ENCODE measurements around the gene GPC2.
"Not testable (repeated sequence)": the region's sequence is repeated elsewhere in the genome, so short reads cannot be mapped to it uniquely, and the experiment has no call there.

The GPC2 gene

GRCh38 chr7:100198266-100198665 lies 21.1 kb upstream of the GPC2 start:
- DNase-seq = no peak

GRCh38 chr7:100195901-100196322 lies 18.7 kb upstream of the GPC2 start:
- not testable (repeated sequence) for DNase-seq

DNA sequence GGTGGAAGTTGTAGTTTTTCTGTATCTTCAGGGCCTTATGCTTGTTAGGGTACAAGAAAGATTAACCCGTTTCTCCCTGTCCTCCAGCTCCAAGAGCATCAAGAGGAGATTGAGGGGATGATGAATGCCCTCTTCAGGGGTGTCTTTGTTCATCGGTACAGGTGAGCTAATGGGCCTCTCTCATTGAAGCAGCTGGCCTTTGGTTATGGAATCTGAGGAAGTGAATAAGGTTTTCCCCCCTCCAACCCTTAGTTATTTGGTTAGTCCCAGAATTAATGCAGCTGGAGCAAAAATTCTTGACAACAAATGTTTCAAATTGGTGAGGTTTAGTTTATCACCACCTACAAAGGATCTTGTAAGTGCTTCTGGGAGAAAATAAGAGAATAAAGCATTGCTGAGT lies 18.0 kb upstream of the GPC2 start:
- DNase-seq = no peak

DNA sequence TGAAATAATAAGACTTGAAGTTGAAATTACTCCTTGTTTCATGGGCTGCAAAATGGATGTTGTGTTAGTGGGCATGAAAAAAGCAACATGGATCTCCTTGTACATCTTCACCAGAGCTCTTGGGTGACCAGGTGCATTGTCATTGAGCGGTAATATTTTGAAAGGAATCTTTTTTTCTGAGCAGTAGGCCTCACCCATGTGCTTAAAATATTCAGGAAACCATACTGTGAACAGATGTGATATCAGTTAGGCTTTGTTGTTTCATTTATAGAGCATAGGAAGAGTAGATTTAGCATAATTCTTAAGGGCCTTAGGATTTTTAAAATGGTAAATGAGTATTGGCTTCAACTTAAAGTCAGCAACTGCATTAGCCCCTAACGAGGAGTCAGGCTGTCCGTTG lies 15.8 kb upstream of the GPC2 start:
- DNase-seq = no peak

GRCh38 chr7:100192281-100192862 lies 15.2 kb upstream of the GPC2 start:
- not testable (repeated sequence) for DNase-seq

DNA sequence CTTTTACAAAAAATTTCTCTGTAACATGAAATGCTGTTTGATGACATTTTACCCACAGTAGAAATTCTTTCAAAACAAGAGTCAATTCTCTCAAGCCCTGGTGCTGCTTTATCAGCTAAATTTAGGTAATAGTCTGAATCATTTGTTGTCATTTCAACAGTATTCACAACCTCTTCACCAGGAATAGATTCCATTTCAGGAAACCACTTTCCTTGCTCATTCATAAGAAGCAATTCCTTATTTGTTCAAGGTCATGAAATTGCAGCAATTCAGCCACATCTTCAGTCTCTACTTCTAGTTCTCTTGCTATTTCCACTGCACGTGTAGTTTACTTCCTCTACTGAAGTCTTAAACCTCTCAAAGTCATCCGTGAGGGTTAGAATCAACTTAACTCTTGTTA lies 14.6 kb upstream of the GPC2 start:
- no peak for DNase-seq

DNA sequence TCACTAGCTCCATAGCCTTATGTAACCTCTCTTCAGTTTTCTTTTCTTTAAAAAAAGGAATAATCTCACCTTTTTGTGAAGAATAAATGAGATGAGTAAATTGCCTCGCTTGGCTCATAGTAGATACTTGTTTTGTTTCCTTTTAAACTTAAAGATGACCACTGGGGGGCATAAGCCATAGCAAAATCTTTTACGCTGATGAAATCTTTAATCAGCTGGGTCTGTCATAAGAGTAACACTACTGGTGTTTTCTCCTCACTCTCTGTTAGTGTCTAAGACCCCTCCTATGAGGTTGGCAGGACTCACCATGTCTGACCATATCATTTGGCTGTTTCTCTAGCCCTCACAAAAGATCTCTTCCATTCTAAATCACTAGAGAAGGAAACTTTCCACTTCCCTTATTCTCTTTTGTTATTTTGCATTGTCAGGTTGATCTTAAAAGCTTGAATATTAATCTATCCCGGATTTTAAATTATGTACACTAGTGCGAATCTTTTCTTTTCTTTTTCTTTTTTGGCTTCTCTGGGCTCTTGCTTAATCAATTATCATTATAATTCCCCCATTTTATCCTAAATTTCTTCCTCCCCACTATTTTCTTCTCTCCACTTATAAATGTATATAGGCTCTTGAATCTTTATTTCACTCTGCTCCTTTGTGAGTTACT lies 13.0 kb upstream of the GPC2 start:
- DNase-seq = peak; percentile 77

- no peak for DNase-seq
Measured at GRCh38 chr7:100189061-100189460, 11.9 kb upstream of the GPC2 start.

GRCh38 chr7:100185726-100186125 lies 8.5 kb upstream of the GPC2 start:
- no peak for DNase-seq

GRCh38 chr7:100183090-100183489 lies 5.9 kb upstream of the GPC2 start:
- not testable (repeated sequence) for DNase-seq

DNA sequence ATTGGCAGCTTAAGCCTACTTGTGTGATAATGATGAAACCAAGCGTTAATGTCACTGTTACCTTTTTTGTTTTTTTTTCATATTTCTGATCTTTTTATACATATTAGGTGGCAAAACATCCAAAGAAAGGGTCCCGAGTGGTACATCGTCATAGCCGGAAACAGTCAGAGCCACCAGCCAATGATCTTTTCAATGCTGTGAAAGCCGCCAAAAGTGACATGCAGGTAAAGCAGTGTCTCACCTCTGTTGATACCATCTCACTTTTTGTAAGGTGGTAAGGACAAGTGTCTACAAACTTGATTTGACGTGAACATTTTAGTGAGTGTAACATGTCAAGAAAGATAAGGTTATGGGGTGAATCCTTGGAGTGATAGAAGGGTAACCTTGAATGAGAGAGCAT lies 5.4 kb upstream of the GPC2 start:
- DNase-seq = not testable (repeated sequence)

DNA sequence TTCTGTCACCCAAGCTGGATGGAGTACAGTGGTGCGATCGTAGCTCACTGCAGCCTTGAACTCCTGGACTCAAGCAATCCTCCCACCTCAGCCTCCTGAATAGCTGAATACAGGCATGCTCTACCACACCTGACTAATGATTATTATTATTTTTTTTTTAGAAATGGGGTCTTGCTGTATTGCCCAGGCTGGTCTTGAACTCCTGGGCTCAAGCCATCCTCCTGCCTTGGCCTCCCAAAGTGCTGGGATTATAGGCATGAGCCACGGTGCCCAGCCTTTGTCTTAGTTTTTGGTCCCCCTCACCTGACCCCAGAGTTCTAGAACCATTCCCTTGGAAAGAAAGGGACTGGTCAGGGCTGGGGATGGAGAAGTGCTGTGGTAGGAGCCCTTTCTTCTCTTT lies 2.9 kb upstream of the GPC2 start:
- DNase-seq = not testable (repeated sequence)

GRCh38 chr7:100176096-100177044 lies 811 bp downstream of the GPC2 start:
- no peak for DNase-seq

DNA sequence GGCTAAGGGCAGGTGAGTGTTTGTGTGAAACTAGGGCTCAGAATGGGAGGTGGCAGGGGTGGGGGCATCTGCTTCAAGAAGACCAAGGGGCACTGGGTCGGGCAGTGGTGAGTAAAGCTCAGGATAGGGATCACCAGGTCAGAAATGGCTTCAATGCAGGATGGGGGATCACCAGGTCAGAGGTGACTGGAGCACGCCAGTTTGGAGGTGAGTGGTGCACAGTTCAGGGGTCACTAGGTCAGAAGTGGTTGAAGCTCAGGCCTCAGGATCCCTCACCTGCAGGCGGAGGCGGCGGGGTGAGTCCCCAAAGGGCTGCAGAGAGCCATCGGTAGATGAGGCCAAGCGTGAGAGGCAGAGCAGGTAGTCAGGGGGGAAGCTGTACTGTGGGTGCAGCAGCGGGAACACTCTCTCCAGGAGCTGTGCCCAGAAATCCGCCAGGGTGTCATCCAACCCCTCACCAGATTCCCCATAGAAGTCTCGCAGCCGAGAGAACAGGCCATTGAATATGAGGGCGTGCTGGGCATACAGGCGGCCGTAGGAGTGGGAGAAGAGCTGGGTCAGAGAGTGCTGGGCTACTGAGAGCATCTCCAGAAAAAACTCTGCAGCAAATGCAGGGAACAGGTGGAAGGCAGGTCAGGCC lies 1.8 kb downstream of the GPC2 start:
- no peak for DNase-seq

DNA sequence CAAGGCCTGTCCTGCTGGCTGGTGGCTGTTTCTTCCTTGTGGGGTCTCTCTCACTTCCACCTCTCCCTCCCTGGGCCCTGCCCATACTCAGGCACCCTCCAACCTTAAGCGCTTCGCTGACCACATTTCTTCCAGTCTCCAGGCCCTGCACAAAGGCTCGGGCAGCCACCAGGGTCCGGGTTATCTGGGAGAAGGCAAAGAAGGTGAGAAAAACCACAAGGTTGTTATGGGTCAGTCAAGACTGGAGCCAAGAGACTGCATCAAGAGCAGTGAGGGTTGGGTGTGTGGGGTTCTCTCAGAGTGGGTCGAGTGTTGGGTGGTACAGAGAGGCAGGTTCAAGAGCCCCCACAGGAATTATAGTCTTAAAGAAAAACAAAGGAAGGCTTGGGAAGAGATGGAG lies 2.6 kb downstream of the GPC2 start:
- DNase-seq = no peak

DNA sequence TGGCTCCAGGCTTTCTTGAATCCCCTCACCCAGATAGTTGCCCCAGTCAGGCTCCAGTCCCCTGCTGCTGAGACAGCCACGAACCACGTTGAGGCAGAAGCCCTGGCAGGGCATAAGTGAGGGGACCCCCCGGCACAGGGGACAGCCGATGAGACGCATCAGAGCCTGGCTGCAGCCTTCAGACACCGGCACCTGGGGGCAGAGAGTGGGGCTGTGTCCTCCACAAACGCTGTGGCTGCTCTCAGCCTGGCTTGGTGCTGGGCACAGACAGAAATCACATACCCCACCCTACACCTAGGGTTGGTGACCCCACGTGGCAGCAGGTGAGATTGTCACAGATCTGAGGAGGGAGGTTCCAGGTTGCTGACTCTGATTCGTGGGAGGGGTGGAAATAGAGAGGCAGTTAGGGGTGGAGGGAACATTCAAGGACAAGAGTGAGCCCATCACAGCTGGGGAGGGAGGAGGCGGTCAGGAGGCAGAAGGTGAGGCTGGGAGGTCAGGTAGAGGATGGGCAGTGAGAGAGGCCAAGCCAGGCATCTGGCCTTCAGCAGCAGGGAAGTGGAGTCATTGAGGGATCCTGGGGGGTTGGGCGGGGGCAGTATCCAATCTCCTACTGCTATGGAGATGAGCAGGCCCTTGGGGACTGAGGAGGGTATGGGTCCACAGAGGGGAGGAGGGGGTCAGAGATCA lies 3.2 kb downstream of the GPC2 start:
- DNase-seq = no peak

GRCh38 chr7:100171840-100172239 lies 5.3 kb downstream of the GPC2 start:
- no peak for DNase-seq

GRCh38 chr7:100171087-100171681 lies 6.0 kb downstream of the GPC2 start:
- DNase-seq = no peak

GRCh38 chr7:100170101-100170897 lies 6.9 kb downstream of the GPC2 start:
- no peak for DNase-seq

DNA sequence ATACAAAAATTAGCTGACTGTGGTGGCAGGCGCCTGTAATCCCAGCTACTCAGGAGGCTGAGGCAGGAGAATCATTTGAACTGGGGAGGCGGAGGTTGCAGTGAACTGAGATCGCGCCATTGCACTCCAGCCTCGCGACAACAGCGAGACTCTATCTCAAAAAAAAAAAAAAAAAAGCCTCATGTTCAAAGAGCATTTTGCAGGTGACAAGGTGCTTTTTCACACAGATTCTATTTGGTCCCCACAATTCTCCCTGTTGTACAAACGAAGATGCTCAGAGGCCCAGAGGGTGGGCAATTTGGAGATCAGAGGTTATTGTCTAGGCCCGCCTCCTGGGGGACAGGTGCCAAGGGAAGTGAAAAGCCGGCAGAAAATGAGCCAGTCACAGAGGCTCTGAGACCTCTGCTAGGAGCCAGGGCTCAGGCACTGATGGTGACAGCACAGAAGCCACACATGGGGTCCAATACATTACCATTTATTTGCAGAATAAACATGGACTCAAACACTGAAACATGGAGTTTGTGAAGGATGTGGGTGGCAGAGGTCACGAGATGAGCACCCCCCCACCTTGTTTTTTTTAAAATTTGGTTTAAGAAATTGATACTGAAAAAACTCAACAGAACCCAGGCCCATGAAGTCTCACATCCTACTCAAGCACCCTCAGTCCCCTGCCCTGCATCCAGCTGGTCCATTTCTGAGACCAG lies 7.9 kb downstream of the GPC2 start:
- no peak for DNase-seq

DNA sequence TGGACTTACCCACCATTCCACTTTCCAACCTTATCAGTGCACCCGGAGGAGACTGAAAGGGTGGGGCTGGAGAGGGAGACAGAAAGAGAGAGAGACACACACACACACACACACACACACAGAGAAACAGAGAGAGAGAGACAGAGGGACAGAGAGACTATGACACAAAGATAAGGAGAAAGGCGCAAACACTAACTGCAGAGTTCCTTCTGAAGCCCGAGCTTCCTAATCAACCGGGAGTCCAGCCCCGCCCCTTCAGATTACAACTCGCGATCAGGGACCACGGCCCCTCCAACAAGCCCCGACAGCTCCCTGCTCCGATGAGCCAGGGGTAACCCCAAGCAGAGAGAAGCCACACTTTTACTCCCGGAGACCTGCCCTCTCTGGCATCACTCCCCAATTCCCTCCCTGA lies 9.3 kb downstream of the GPC2 start:
- peak; percentile 75 for DNase-seq
